Thyroid gland (tissue), 4 donors: ENCODE results near the gene MGMT.

ENCODE experiments used
- CTCF ChIP-seq, 6 experiments: fragments of 200-600 bp in 3 of 6; fragments of 450-650 bp in 3 of 6; sonication (generic) in 3 of 6; IDR thresholded peaks; one replicate each; pipeline ENCODE4 v1.5.1; 2016 to 2019; ENCODE audit warnings: antibody characterized with exemption in 6 of 6, mild to moderate bottlenecking in 2 of 6, inconsistent platforms in 1 of 6, moderate library complexity in 1 of 6
- POLR2A ChIP-seq, 2 donors: fragments of 450-650 bp; IDR thresholded peaks; one replicate each; pipeline ENCODE4 v1.6.1; 2017; ENCODE audit warnings: antibody characterized with exemption in 2 of 2, mild to moderate bottlenecking in 2 of 2, moderate library complexity in 1 of 2

- TF ChIP-seq CTCF (IDR thresholded peaks at IDR 0.05) (no peak), POLR2A (IDR thresholded peaks at IDR 0.05) (no peak)
These were observed 262.1 kb downstream of the MGMT start for GRCh38 chr10:129728905-129729795.
